ENCODE measurements around the gene ST7.
"Not testable (repeated sequence)": the region's sequence is repeated elsewhere in the genome, so short reads cannot be mapped to it uniquely, and the experiment has no call there.

The ST7 gene

GRCh38 chr7:116924741-116925140 is 28.6 kb upstream of the ST7 start:
- no peak overlapping the region for H3K4me3 ChIP-seq
- H3K36me3 ChIP-seq (ENCODE audit: insufficient read depth, low read length): no peaks in the 10 kb centered on the region
- DNase-seq (ENCODE audit: low read depth, low spot score): no peak
- TF ChIP-seq FOXP2 (optimal IDR thresholded peaks at IDR 0.05; ENCODE audit: control extremely low read depth, extremely low read length, insufficient read depth) (no peak), POLR2AphosphoS5 (IDR thresholded peaks at IDR 0.05; ENCODE audit: borderline replicate concordance, low read depth, low read length) (no peak), EZH2 (IDR thresholded peaks at IDR 0.05) (no peak)
- no peaks in the 10 kb centered on the region for H3K9me3 ChIP-seq (ENCODE audit: low read depth, low read length)
- no peak overlapping the region for H3K27ac ChIP-seq
- H3K9ac ChIP-seq (ENCODE audit: insufficient read length): no peak overlapping the region

- no peak overlapping the region for H3K27ac ChIP-seq
- H3K9ac ChIP-seq (ENCODE audit: insufficient read length): no peak overlapping the region
- no peaks in the 10 kb centered on the region for H3K36me3 ChIP-seq (ENCODE audit: insufficient read depth, low read length)
- H3K4me3 ChIP-seq: no peak overlapping the region
- TF ChIP-seq EZH2 (IDR thresholded peaks at IDR 0.05): no peak
- TF ChIP-seq FOXP2 (optimal IDR thresholded peaks at IDR 0.05; ENCODE audit: control extremely low read depth, extremely low read length, insufficient read depth): no peak
- TF ChIP-seq POLR2AphosphoS5 (IDR thresholded peaks at IDR 0.05; ENCODE audit: borderline replicate concordance, low read depth, low read length): no peak
- H3K9me3 ChIP-seq (ENCODE audit: low read depth, low read length): no peaks in the 10 kb centered on the region
- no peak for DNase-seq (ENCODE audit: low read depth, low spot score)
Measured at GRCh38 chr7:116929021-116929420, 24.3 kb upstream of the ST7 start.

GRCh38 chr7:116929914-116930913 is 23.1 kb upstream of the ST7 start:
- DNase-seq (ENCODE audit: low read depth, low spot score): peak; percentile 73
- TF ChIP-seq FOXP2 (optimal IDR thresholded peaks at IDR 0.05; ENCODE audit: control extremely low read depth, extremely low read length, insufficient read depth) (no peak), POLR2AphosphoS5 (IDR thresholded peaks at IDR 0.05; ENCODE audit: borderline replicate concordance, low read depth, low read length) (no peak), EZH2 (IDR thresholded peaks at IDR 0.05) (no peak)
- H3K27ac ChIP-seq: no peak overlapping the region
- H3K9ac ChIP-seq (ENCODE audit: insufficient read length): no peak overlapping the region
- no peaks in the 10 kb centered on the region for H3K9me3 ChIP-seq (ENCODE audit: low read depth, low read length)
- H3K36me3 ChIP-seq (ENCODE audit: insufficient read depth, low read length): no peaks in the 10 kb centered on the region
- H3K4me3 ChIP-seq: no peak overlapping the region

DNA sequence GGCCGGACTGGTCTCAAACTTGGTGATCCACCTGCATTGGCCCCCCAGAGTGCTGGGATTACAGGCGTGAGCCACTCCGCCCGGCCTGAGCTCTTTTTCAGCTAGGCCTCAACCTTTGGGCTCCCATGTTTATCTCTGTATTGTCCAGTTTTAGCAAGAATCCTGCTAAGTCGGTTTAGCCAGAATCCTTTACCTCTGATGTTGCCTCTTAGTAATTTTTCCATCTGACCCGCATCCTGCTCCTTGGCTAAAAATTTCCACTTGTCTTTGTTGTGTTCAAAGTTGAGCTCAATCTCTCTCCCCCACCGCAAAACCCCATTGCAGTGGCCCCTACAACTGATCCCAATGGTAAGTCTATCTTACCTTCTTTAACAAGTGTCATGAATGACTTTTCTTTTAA is 20.7 kb upstream of the ST7 start:
- H3K9me3 ChIP-seq (ENCODE audit: low read depth, low read length): no peaks in the 10 kb centered on the region
- no peak overlapping the region for H3K9ac ChIP-seq (ENCODE audit: insufficient read length)
- DNase-seq (ENCODE audit: low read depth, low spot score): no peak
- TF ChIP-seq FOXP2 (optimal IDR thresholded peaks at IDR 0.05; ENCODE audit: control extremely low read depth, extremely low read length, insufficient read depth): no peak
- TF ChIP-seq EZH2 (IDR thresholded peaks at IDR 0.05): no peak
- H3K27ac ChIP-seq: no peak overlapping the region
- no peaks in the 10 kb centered on the region for H3K36me3 ChIP-seq (ENCODE audit: insufficient read depth, low read length)
- H3K4me3 ChIP-seq: no peak overlapping the region

DNA sequence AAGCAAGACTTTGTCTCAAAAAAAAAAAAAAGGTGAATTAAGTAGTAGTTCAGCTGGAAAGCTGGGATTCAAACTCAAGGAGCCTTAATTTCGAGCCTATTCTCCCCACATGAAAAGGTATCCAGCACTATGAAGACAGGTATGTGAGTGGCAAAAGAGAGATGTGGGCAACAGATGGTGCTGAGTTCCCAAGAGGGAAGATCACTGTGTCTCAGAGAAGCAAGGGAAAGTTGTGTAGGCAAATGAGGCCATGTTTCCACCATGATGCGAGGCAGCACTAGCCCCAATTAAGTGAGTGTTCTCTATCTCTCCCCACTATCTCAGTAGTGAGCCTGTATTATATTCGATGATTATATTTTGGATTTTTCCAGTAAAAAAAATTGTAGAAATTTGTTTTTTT is 19.8 kb upstream of the ST7 start:
- H3K4me3 ChIP-seq: no peak overlapping the region
- DNase-seq (ENCODE audit: low read depth, low spot score): no peak
- H3K27ac ChIP-seq: no peak overlapping the region
- H3K9me3 ChIP-seq (ENCODE audit: low read depth, low read length): no peaks in the 10 kb centered on the region
- H3K9ac ChIP-seq (ENCODE audit: insufficient read length): no peak overlapping the region
- no peaks in the 10 kb centered on the region for H3K36me3 ChIP-seq (ENCODE audit: insufficient read depth, low read length)
- TF ChIP-seq POLR2AphosphoS5 (IDR thresholded peaks at IDR 0.05; ENCODE audit: borderline replicate concordance, low read depth, low read length) (no peak), FOXP2 (optimal IDR thresholded peaks at IDR 0.05; ENCODE audit: control extremely low read depth, extremely low read length, insufficient read depth) (no peak), EZH2 (IDR thresholded peaks at IDR 0.05) (no peak)

GRCh38 chr7:116934580-116934979 is 18.7 kb upstream of the ST7 start:
- Histone ChIP-seq H3K9ac (ENCODE audit: insufficient read length) (no peak overlapping the region), H3K4me3 (no peak overlapping the region), H3K9me3 (ENCODE audit: low read depth, low read length) (no peaks in the 10 kb centered on the region), H3K27ac (no peak overlapping the region), H3K36me3 (ENCODE audit: insufficient read depth, low read length) (no peaks in the 10 kb centered on the region)
- TF ChIP-seq EZH2 (IDR thresholded peaks at IDR 0.05): no peak
- no peak for TF ChIP-seq FOXP2 (optimal IDR thresholded peaks at IDR 0.05; ENCODE audit: control extremely low read depth, extremely low read length, insufficient read depth)
- no peak for TF ChIP-seq POLR2AphosphoS5 (IDR thresholded peaks at IDR 0.05; ENCODE audit: borderline replicate concordance, low read depth, low read length)
- no peak for DNase-seq (ENCODE audit: low read depth, low spot score)

- H3K9me3 ChIP-seq (ENCODE audit: low read depth, low read length); H3K27ac ChIP-seq; H3K4me3 ChIP-seq; DNase-seq (ENCODE audit: low read depth, low spot score); H3K36me3 ChIP-seq (ENCODE audit: insufficient read depth, low read length); H3K9ac ChIP-seq (ENCODE audit: insufficient read length): not testable (repeated sequence)
Measured at GRCh38 chr7:116936844-116937243, 16.5 kb upstream of the ST7 start.

GRCh38 chr7:116938678-116939077 is 14.6 kb upstream of the ST7 start:
- Histone ChIP-seq H3K9ac (ENCODE audit: insufficient read length) (no peak overlapping the region), H3K9me3 (ENCODE audit: low read depth, low read length) (no peaks in the 10 kb centered on the region), H3K4me3 (no peak overlapping the region), H3K27ac (no peak overlapping the region), H3K36me3 (ENCODE audit: insufficient read depth, low read length) (no peaks in the 10 kb centered on the region)
- no peak for DNase-seq (ENCODE audit: low read depth, low spot score)
- TF ChIP-seq POLR2AphosphoS5 (IDR thresholded peaks at IDR 0.05; ENCODE audit: borderline replicate concordance, low read depth, low read length) (no peak), EZH2 (IDR thresholded peaks at IDR 0.05) (no peak), FOXP2 (optimal IDR thresholded peaks at IDR 0.05; ENCODE audit: control extremely low read depth, extremely low read length, insufficient read depth) (no peak)

Data from SK-N-MC (cell line).